Epithelial cell of prostate (primary cell): ENCODE data around the gene MEIG1.
"Not testable (repeated sequence)": the region's sequence is repeated elsewhere in the genome, so short reads cannot be mapped to it uniquely, and the experiment has no call there.

ENCODE experiments used
- DNase-seq: peaks from one replicate; pipeline ENCODE4 v3.0.0-alpha.2; 2011; ENCODE audit warnings: low read depth, low spot score
- H3K27ac ChIP-seq: fragments of 450-650 bp; 2 replicates; pipeline ENCODE4 v1.5.1; 2017; ENCODE audit warnings: mild to moderate bottlenecking

The MEIG1 gene

GRCh38 chr10:14959221-14960057, at the start of gene MEIG1:
TSS of gene MEIG1 (plus strand) at chr10:14959388. CDS start at chr10:14966469, 7,081 bp downstream.
- DNase-seq = peak; percentile 58
- H3K27ac ChIP-seq = peak within 1 kb of the TSS; percentile 98

- H3K27ac ChIP-seq = no peak overlapping the region
- DNase-seq = no peak
Observed at GRCh38 chr10:14910953-14911352, 48.2 kb upstream of the MEIG1 start.

- no peak overlapping the region for H3K27ac ChIP-seq
- no peak for DNase-seq
Observed at GRCh38 chr10:14911801-14912200, 47.4 kb upstream of the MEIG1 start.

GRCh38 chr10:14916600-14916999, 42.6 kb upstream of the MEIG1 start:
- no peak for DNase-seq
- no peak overlapping the region for H3K27ac ChIP-seq

GRCh38 chr10:14917827-14918226, 41.4 kb upstream of the MEIG1 start:
- no peak for DNase-seq
- no peak overlapping the region for H3K27ac ChIP-seq

GRCh38 chr10:14918964-14919363, 40.2 kb upstream of the MEIG1 start:
- DNase-seq = no peak
- no peak overlapping the region for H3K27ac ChIP-seq

- H3K27ac ChIP-seq = no peak overlapping the region
- DNase-seq = no peak
Observed at GRCh38 chr10:14924013-14924412, 35.2 kb upstream of the MEIG1 start.

GRCh38 chr10:14925268-14925667, 33.9 kb upstream of the MEIG1 start:
- no peak for DNase-seq
- no peak overlapping the region for H3K27ac ChIP-seq

GRCh38 chr10:14926061-14926470, 33.1 kb upstream of the MEIG1 start:
- peak overlapping the region; percentile 49 for H3K27ac ChIP-seq
- peak; percentile 66 for DNase-seq

- no peak for DNase-seq
- H3K27ac ChIP-seq = peak overlapping the region; percentile 49
Observed at GRCh38 chr10:14926722-14927416, 32.3 kb upstream of the MEIG1 start.

GRCh38 chr10:14930610-14931009, 28.6 kb upstream of the MEIG1 start:
- no peak for DNase-seq
- H3K27ac ChIP-seq = no peak overlapping the region

- H3K27ac ChIP-seq = no peak overlapping the region
- no peak for DNase-seq
Observed at GRCh38 chr10:14936584-14936983, 22.6 kb upstream of the MEIG1 start.

GRCh38 chr10:14938971-14939370, 20.2 kb upstream of the MEIG1 start:
- DNase-seq, H3K27ac ChIP-seq: not testable (repeated sequence)

GRCh38 chr10:14942147-14942949, 16.8 kb upstream of the MEIG1 start:
- not testable (repeated sequence) for DNase-seq
- peak overlapping the region; percentile 17 for H3K27ac ChIP-seq

GRCh38 chr10:14942950-14943338, 16.2 kb upstream of the MEIG1 start:
- peak overlapping the region; percentile 17 for H3K27ac ChIP-seq
- not testable (repeated sequence) for DNase-seq

- DNase-seq = no peak
- H3K27ac ChIP-seq = peak overlapping the region; percentile 54
Observed at GRCh38 chr10:14945108-14945507, 14.1 kb upstream of the MEIG1 start.

- no peak for DNase-seq
- no peak overlapping the region for H3K27ac ChIP-seq
Observed at GRCh38 chr10:14947268-14947667, 11.9 kb upstream of the MEIG1 start.

- no peak overlapping the region for H3K27ac ChIP-seq
Observed at GRCh38 chr10:14949291-14949690, 9.9 kb upstream of the MEIG1 start.

GRCh38 chr10:14952851-14953423, 6.3 kb upstream of the MEIG1 start:
- no peak for DNase-seq
- peak overlapping the region; percentile 88 for H3K27ac ChIP-seq

More at GRCh38 chr10:14949291-14949690, 9.9 kb upstream of the MEIG1 start:
- DNase-seq = no peak

- peak overlapping the region; percentile 88 for H3K27ac ChIP-seq
- DNase-seq = no peak
Observed at GRCh38 chr10:14953424-14954000, 5.7 kb upstream of the MEIG1 start.
